Cerebellar nuclear complex (tissue), 1 donor: Measurements from ENCODE around the gene CHL1.

Experiments
- DNase-seq, 2 experiments: peaks; one replicate each; lab custom pipeline; 2025; lab: John Stamatoyannopoulos, UW

CHL1 gene

DNA sequence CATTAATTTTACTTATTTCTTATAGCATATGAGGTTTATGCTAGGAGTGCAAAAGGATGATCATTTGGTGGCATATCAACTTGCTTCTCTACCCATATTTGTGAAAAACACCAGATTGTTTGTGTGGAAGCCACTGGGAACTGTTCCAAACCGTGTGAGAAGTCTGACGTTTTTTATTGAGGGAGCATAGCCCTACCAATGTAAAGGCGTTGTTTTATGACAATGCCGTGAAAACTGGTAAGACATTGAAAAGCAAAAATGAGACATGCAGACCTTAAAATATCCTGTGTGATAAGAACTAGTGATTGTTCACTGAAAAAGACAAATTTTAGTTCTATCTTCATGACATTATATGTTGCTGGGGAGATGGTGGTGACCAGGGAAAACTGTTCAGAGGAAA is 87.8 kb downstream of the CHL1 start:
- no peak for DNase-seq

GRCh38 chr3:288417-288816 is 91.9 kb downstream of the CHL1 start:
- DNase-seq: no peak

- DNase-seq: no peak
These were observed 94.5 kb downstream of the CHL1 start for GRCh38 chr3:291028-291427.

GRCh38 chr3:291646-292436 is 95.3 kb downstream of the CHL1 start:
- DNase-seq: no peak

- no peak for DNase-seq
These were observed 97.5 kb downstream of the CHL1 start for GRCh38 chr3:294096-294495.

- no peak for DNase-seq
These were observed 98.0 kb downstream of the CHL1 start for GRCh38 chr3:294581-294980.

- DNase-seq: no peak
These were observed 98.6 kb downstream of the CHL1 start for GRCh38 chr3:295166-295565.

GRCh38 chr3:297585-297984 is 101.0 kb downstream of the CHL1 start:
- DNase-seq: no peak

DNA sequence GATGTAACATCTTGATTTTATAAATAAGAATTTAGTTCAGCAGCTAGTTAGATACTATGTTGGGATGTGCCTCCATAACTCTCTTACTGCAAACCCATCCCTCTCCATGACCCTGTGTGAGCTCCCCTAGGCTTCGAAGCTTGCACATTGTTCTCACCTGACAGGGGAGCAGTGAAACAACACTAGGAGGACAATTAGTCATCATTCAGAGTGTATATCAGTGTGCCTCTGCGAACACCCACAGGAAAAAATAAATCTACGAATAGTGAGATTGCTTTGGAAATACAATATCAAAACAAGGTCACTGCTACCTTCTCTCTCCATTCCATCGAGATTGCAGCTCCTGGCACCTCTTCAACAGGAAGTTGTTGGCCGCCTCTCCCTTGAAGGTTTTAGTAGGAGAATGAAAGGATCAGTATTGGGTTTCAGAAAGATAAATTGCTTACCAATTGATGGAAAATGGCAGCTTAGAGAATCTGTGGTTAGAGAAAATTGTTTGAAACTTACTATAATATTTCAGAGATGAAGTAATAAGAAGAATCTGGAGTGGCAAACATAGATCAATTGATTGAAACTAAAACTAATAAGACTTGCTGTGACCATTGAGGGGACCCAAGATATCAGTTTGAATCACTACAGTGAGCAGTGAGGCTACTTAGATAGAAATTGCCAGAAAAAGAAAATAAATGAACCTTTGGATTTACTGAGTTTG is 103.2 kb downstream of the CHL1 start:
- no peak for DNase-seq

GRCh38 chr3:307182-307581 is 110.6 kb downstream of the CHL1 start:
- DNase-seq: no peak

GRCh38 chr3:308597-309321 is 112.2 kb downstream of the CHL1 start:
- DNase-seq: no peak

DNA sequence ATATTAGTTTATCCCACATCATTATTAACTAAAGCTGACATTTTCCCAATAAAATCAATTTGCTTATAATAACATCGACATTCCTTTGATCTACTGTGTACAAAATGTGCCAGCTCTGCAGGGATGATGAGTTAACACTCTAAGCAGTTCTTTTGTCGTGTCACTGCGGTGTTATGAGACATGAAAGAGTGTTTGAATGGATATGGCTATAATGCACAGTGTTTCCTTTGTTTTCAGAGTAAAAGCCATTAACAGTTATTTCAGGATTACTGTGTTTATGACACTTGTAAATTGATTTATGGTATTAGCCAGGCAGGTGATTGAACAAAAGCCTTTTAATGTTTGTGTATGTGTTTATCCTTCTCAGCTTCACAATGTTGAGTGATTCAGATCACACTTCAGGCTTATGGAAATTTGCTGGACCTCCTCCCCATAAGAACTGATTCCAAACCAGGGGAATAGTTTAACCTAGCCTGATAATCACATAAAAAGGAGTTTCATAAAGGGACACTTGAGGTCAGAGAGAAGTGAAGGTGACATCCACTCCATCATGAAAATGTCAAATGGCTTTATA is 115.7 kb downstream of the CHL1 start:
- DNase-seq: no peak

GRCh38 chr3:312911-313310 is 116.3 kb downstream of the CHL1 start:
- no peak for DNase-seq

DNA sequence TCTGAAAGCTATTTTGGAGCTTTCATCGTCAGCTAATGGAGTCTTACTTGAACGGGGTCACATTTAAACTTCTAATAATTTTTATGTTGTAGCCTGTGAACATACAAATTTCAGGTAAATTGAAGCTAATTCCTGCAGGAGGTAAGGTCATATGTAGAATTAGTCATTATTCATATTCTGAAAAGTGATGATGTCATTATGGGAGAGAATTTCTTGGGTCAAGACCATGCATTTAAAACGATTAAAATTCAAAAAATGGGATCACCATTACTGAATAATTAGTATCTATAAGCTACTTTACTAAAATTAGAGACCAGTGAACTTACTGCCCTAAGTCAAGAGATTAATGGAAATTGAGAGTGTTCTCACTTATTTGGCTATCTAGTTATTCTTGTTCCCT is 120.4 kb downstream of the CHL1 start:
- DNase-seq: no peak

- DNase-seq: no peak
These were observed 122.3 kb downstream of the CHL1 start for GRCh38 chr3:318903-319302.

DNA sequence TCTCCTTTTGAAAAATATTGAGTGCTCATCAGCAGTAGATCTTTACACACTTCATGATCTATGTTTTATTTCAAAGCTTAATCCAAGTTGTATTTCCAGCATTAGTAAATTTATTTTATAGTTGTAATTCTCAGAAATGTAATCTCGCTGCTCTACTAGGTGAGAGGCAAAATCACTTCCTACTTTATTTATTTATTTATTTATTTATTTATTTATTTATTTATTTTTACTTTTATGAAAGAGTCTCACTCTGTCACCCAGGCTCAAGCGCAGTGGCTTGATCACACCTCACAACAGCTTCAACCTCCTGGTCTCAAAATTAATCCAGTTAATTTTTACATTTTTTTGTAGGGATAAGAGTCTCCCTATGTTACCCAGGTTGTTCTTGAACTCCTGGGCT is 127.9 kb downstream of the CHL1 start:
- no peak for DNase-seq

DNA sequence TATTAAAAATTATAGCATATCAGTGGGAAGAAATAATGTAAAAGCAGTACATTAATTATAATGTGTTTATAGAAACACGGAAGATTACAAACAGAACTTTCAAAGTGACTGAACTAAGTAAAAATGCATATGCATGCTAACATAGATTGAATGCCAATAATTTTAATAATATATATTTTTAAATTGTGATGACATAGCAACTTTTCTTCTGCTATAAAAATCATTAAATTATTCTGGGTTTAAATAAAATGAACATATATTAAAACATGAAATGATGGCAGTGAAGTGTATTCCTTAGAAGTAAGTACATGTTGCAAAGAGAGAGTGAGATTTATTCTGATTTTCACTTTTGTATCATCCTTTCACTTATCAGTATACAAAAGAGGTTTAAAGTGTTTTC is 128.9 kb downstream of the CHL1 start:
- DNase-seq: no peak

GRCh38 chr3:330494-331115 is 134.0 kb downstream of the CHL1 start:
- no peak for DNase-seq

- no peak for DNase-seq
These were observed 135.3 kb downstream of the CHL1 start for GRCh38 chr3:331881-332280.

DNA sequence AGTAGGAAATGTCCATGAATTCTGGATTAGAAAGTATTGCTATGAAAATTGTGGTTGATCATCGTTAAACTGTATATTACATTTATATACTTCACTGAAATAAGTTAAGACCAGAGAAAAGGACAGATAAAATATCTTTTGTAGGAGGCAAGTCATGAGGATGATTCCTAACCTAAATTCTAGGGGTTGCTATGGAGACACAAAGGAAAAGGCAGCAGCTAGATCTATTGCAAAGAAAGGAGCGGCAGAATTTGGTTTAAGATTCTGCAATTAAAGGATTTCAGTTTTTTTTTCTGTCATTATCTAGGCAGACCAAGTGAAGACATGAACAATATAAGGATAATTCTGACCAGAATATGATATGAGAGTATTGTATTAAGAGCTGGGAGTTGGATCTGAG is 136.1 kb downstream of the CHL1 start:
- DNase-seq: no peak

- no peak for DNase-seq
These were observed 138.7 kb downstream of the CHL1 start for GRCh38 chr3:335240-335639.

- no peak for DNase-seq
These were observed 142.8 kb downstream of the CHL1 start for GRCh38 chr3:339351-339750.
